ENCODE data around the gene FBLN2.

The FBLN2 gene

GRCh38 chr3:13683772-13684171 is 134.8 kb downstream of the FBLN2 start:
- intact Hi-C loops (cut with DNase I): no loop called here
- no peak for DNase-seq

- no peak for DNase-seq
- intact Hi-C loops (cut with DNase I): no loop called here
Observed at GRCh38 chr3:13684350-13684749, 135.4 kb downstream of the FBLN2 start.

GRCh38 chr3:13684854-13685253 is 135.9 kb downstream of the FBLN2 start:
- no peak for DNase-seq
- intact Hi-C loops (cut with DNase I): no loop called here

DNA sequence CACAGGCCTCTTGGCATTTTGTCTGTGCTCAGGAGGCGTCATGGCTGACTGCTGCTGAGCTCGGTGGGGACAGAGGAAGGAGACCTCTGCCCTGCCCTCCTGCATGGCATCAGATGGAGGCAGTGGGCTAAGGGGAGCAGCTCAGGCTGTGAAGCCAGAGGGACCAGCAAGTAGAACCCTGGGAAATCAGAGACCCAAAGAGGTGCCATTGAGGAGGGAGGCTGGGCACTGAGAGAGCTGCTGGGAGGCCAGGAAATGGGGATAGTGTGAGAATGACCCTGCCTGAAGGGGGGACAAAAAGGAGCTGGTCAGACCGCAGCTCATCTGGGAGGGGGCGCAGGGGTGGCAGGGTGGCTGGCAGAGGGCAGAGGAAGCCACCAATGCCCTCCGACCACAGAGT is 136.8 kb downstream of the FBLN2 start:
- intact Hi-C loops (cut with DNase I): no loop called here
- DNase-seq: no peak

GRCh38 chr3:13686367-13687160 is 137.6 kb downstream of the FBLN2 start:
- intact Hi-C loops (cut with DNase I): no loop called here
- DNase-seq: no peak

DNA sequence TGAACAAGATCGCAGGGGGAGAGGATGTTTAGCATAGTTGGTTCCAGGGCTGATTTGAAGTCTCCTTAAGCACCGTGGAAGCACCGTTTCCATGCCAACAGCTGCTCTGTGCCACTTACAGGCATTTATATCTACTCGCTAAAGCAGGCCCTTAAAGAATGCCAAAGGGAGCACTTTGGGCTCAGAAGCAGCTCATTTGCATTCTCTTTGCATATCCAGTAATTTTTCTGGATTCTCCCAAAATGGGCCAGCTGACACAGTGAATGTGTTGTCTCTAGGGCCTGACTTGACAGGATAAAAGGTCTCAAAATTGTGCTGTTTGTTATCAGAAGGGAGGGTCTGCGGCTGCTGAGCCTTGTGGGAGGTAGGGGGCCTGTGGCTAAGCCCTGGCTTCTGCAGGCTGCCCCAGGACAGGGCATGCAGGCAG is 138.6 kb downstream of the FBLN2 start:
- DNase-seq: peak in 40 of 42 donors; percentile 27 to 89 (median 63)
- intact Hi-C loops (cut with DNase I): no loop called here
